GM06990 (cell line): ENCODE measurements around the gene COL23A1.

Source experiments
- DNase-seq: peaks from one replicate; pipeline ENCODE4 v3.0.0-alpha.2; 2011; ENCODE audit not compliant: insufficient read length; ENCODE audit errors: extremely low read depth
- H3K27me3 ChIP-seq: replicated peaks from 2 replicates; pipeline ENCODE4 v1.6.0; 2011; ENCODE audit warnings: low read length; ENCODE audit not compliant: control insufficient read depth, insufficient read depth
- H3K36me3 ChIP-seq: 2 replicates; pipeline ENCODE4 v1.5.1; 2011; ENCODE audit warnings: low read length; ENCODE audit not compliant: control insufficient read depth, insufficient read depth
- H3K4me3 ChIP-seq: replicated peaks from 2 replicates; pipeline ENCODE4 v1.5.1; 2011; ENCODE audit warnings: low read depth, mild to moderate bottlenecking, control low read depth, low read length
- TF ChIP-seq, protein P1 (sequence below): IDR thresholded peaks from 2 replicates; pipeline ENCODE4 v1.5.1; 2011; ENCODE audit warnings: low read length, control low read depth, mild to moderate bottlenecking, inconsistent platforms; ENCODE audit not compliant: insufficient read depth, poor library complexity, severe bottlenecking

COL23A1 gene

DNA sequence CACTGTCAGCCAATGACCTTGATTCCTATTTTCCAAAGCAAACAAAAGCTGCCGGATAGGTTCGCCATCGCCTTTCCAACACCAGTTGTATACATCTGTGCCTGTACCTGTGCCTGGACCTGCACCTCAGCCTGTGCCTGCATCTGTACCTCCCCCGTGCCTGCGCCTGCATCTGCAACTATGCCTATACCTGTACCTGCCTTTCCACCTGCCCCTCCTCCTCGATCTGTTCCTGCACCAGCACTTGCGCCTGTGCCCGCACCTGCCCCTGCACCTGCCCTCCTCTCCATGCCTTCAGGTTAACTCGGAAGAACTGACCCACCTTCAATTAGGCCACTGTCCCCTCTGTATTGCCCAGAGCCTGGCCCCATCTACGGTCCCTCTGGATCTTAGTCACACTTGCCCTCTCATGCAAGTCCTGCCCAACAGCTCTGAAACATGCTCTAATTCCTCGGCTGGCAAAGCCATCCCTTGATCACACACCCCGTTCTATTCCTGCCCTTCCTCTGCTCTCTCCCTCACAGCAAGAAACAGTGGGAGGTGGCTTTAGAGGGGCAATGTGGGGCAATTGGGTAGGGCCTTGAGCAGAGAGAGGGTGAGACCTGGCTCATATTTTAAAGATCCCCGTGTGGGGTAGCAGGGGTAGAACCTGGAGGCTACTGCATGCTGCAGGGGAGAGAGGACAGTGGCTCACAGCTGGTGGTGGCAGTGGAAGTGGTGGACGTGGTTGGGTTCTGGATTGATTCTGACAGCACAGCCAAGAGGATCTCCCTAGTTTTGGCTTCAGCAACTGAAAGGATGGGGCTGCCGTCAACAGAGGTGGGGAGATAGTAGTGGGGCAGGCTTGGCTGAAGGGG, 298.0 kb downstream of the COL23A1 start:
- TF ChIP-seq, protein P1, sequence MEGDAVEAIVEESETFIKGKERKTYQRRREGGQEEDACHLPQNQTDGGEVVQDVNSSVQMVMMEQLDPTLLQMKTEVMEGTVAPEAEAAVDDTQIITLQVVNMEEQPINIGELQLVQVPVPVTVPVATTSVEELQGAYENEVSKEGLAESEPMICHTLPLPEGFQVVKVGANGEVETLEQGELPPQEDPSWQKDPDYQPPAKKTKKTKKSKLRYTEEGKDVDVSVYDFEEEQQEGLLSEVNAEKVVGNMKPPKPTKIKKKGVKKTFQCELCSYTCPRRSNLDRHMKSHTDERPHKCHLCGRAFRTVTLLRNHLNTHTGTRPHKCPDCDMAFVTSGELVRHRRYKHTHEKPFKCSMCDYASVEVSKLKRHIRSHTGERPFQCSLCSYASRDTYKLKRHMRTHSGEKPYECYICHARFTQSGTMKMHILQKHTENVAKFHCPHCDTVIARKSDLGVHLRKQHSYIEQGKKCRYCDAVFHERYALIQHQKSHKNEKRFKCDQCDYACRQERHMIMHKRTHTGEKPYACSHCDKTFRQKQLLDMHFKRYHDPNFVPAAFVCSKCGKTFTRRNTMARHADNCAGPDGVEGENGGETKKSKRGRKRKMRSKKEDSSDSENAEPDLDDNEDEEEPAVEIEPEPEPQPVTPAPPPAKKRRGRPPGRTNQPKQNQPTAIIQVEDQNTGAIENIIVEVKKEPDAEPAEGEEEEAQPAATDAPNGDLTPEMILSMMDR: no peak
- no peak for DNase-seq
- Histone ChIP-seq H3K27me3 (no peaks in the 10 kb centered on the region; the same call in 1 of the 2 replicates), H3K4me3 (no peak overlapping the region), H3K36me3 (no peaks in the 10 kb centered on the region)

DNA sequence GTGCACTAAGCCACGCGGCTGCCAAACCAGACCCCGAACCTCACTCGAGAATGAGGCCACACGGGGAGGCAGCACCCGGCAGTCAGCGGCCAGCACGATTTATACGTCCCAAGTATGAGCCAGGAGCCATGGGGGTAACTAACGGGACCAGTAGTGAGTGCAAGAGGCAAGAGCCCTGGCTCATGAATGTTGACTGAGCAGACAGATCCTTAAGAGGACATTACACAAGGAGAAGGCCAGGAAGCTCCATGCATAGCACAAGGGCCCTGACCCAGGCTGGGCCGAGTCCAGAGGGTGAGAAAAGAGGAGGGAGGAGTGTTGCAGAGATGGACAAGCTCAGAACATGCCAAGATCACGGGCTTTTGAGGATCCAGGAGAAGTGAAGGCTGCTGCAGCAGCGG, 299.0 kb downstream of the COL23A1 start:
- no peak overlapping the region for H3K4me3 ChIP-seq
- TF ChIP-seq, protein P1: no peak
- H3K27me3 ChIP-seq: no peaks in the 10 kb centered on the region; the same call in 1 of the 2 replicates
- no peaks in the 10 kb centered on the region for H3K36me3 ChIP-seq
- no peak for DNase-seq

DNA sequence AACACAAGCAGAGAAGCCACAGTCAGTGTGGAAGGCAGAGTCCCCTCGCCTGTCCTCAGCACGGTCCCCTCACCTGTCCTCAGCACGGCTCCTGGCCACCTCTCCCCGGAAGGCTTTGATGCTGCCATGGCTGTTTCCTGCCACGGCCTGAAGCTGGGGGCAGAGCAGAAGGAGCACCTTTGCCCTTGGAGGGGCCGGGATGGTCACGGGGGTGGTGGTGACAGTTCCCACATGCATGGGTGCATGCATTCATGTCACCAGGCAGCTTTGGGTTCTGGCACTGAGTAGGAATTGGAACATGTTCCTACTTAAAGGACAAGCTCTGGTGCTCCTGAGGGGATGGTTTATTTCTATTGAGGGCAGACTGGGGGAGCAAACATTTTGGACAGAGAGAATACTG, 299.8 kb downstream of the COL23A1 start:
- TF ChIP-seq, protein P1: no peak
- DNase-seq: no peak
- H3K4me3 ChIP-seq: no peak overlapping the region
- H3K36me3 ChIP-seq: no peaks in the 10 kb centered on the region
- no peaks in the 10 kb centered on the region; the same call in 1 of the 2 replicates for H3K27me3 ChIP-seq

DNA sequence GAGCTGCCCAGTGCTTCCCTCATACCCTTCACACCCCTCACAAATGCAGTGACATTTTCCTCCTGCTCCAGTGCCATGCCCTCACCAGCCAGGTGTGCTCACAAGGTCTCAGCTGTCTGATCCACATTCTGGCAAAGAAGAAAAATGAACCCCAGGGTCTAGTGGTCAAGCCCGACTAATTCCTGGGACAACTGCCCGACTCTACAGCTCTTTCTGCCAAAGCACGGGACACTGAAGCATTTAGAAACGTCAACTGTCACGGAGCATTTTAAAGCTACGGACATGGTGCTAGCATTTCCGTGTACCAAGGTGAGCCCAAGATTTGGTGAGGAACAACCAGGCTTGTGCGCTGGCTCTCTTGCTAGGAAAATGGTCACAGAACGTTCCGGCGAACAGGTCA, 300.8 kb downstream of the COL23A1 start:
- DNase-seq: no peak
- no peaks in the 10 kb centered on the region; the same call in 1 of the 2 replicates for H3K27me3 ChIP-seq

DNA sequence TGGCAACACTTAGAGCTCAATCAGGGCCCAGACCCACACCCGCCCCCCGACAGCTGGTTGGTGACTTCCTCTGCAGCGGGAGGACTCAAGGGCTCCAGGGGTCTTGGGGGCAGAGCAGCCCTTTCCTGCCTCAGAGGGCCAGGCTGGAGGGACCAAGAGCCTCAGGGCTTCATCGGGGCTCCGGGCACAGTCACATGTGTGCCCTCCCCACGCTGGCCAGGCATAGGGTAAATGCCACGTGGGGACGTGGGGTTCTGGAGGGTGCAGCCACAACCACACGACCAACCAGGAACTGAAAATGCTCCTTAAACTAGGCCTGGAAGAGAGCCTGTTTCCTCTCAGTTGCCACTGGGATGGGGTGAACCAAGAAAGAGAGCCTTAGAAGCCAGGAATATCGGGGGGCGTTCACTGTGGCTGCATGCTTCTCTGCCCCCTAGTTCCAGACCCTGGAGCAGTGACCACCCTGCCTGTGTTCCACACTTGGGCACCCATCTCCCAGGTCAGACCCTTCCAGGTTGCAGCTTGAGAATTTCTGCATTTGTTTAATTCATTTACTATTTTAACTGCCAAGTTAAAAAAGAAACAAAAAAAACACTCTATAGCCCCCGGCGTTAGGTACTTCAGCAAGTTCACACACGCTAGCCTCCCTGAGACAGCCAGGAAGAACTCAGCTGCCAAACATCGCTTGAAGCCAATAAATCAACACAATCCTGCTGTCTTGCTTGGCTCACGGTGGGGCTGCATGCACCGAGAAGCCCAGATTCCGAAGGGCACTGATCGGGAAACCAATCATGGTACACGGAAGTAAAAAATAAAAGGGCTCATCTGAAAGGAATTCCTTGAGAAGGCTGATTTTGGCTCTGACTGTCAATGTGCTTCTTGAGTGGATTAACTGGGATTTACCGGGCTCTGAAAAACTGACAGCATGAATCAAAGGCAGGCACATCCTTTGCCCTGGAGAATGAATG, 301.5 kb downstream of the COL23A1 start:
- no peak for DNase-seq
- TF ChIP-seq, protein P1: no peak
- Histone ChIP-seq H3K4me3 (no peak overlapping the region), H3K27me3 (no peaks in the 10 kb centered on the region; the same call in 1 of the 2 replicates), H3K36me3 (no peaks in the 10 kb centered on the region)

More for the DNA sequence above, 300.8 kb downstream of the COL23A1 start:
- H3K36me3 ChIP-seq: no peaks in the 10 kb centered on the region
- no peak overlapping the region for H3K4me3 ChIP-seq
- TF ChIP-seq, protein P1: no peak
